ENCODE measurements around the gene CSTF1. TPM values are rescaled to one million over a fixed set of nuclear protein-coding genes. Genes with fewer than 3 reads are reported as not detected.

The CSTF1 gene
- 10 to 100 TPM; 15.3 to 24.8 (median 20.2) TPM for total RNA-seq

DNA sequence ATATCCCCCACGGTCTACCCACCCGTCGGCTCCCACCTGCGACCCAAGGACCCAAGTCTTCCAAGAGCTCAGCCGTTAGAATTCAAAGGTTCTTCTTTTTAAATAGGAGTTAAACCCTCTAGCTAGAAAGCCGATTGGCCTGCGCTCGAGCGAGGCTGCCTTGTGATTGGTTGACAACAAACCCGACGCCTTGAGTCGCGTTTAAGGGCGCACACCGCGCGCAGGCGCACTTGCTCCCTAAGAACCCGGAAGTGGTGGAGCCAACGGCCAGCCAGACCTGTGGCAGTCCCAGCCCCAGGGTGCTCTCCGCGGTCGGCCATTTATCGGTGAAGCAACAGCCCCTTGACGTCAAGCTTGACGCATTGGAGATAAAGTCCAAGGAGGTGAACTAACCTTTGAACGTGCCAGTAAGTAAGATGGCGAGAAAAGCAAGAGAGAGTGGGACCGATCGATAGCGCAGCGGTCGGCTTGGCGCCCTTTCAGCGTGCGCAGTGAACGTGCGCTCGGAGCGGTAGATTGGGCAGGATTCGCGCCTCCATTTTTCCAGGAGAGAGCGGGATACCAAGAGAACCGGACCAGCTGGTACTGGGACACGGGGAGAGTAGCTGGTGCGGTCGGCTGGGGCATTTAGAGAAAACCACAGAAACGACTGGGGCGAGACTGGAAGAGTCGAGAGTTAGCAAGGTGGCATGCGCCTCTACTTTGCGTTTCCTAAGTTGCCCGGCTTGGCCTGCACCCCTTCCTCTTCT is at the start of gene CSTF1, which contains the start of gene AURKA:
Gene CSTF1 (plus strand): TSS at position 514 of the 749 bp plus-strand sequence. CDS start 2,908 bp downstream, outside the sequence.
Gene AURKA (minus strand): TSS at position 84 of the 749 bp plus-strand sequence. CDS start 4,018 bp downstream, outside the sequence.
- TF ChIP-seq CTCF (IDR thresholded peaks at IDR 0.05; ENCODE audit: low read depth), result no peak

GRCh38 chr20:56342783-56343182 is 49.7 kb upstream of the CSTF1 start:
- no peak for TF ChIP-seq CTCF (IDR thresholded peaks at IDR 0.05; ENCODE audit: low read depth)

- no peak for TF ChIP-seq CTCF (IDR thresholded peaks at IDR 0.05; ENCODE audit: low read depth)
These were observed 48.5 kb upstream of the CSTF1 start for GRCh38 chr20:56343861-56344381.

GRCh38 chr20:56345911-56346310 is 46.5 kb upstream of the CSTF1 start:
- no peak for TF ChIP-seq CTCF (IDR thresholded peaks at IDR 0.05; ENCODE audit: low read depth)

DNA sequence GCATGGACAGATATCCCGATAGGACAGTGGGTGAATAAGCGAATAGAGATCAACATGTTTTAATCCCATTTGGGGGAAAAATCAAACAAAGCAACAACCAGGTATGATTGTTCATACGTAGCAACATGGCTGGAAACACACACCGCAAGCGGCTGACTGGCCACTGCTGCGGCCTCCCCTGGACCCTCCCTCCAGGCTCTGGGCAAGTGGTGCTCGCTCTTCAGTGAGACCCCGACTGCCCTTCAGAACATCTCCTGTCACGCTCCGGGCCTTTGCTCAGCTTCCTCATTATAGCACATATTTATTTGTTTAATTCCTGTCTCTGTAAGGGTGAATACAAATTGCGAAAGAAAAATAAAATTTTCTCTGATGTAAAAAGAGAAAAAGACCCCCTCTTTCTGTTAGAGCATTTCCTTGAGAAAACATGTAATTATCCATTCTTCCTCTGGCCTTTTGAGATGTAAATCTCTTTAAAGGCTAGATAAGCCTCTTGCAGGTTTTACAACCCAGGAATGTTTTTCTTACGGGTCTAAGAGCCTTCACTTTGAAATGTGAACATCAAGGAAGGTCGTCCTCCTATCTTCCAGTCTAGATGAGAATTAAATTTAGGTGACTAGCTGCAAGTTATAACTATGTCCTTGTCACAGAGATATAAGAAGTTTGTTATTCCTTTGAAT is 44.7 kb upstream of the CSTF1 start:
- no peak for TF ChIP-seq CTCF (IDR thresholded peaks at IDR 0.05; ENCODE audit: low read depth)

GRCh38 chr20:56348305-56348693 is 44.1 kb upstream of the CSTF1 start:
- no peak for TF ChIP-seq CTCF (IDR thresholded peaks at IDR 0.05; ENCODE audit: low read depth)

GRCh38 chr20:56348746-56349145 is 43.7 kb upstream of the CSTF1 start:
- no peak for TF ChIP-seq CTCF (IDR thresholded peaks at IDR 0.05; ENCODE audit: low read depth)

All from subcutaneous adipose tissue (tissue), 4 donors.